ENCODE results near the gene SPHK1. TPM values are rescaled to one million over a fixed set of nuclear protein-coding genes. Genes with fewer than 3 reads are reported as not detected.

The SPHK1 gene
- total RNA-seq, 1 donor from 2014 or later = 13.9 TPM

DNA sequence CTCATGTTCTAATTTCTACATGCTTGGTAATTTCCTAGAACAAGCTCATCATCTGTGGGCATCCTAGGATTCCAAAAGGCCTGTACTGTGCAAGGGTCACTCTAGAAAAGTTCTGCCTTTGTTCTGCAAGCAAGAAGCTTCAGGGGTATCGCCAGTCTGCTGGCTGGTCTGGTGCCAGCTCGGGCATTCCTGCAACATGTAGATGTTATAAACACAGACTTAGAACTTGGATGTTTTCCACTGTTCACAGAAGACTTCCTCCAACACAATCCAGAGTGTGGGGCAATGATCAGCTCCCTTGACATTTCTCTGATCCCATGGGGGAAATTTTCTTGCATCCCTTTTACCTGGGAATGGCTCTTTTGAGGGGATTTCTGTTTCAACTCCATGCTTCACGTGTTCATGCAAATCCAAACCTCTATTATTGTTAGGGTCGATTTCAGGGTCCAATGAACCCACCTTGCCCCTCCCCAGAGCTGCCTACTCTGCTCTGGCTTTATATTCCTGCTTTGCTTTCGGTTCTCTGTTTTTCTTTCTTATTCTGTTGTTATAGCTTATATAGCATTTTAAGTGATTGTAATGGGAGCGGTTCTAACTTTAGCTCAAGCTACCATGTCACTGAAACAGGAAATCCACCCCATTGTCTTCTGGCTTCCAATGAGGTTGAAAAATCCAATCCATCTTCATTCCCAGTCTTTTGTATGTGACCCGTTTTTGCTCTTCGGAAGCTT is 43.3 kb downstream of the SPHK1 start:
- TF ChIP-seq, protein P1, sequence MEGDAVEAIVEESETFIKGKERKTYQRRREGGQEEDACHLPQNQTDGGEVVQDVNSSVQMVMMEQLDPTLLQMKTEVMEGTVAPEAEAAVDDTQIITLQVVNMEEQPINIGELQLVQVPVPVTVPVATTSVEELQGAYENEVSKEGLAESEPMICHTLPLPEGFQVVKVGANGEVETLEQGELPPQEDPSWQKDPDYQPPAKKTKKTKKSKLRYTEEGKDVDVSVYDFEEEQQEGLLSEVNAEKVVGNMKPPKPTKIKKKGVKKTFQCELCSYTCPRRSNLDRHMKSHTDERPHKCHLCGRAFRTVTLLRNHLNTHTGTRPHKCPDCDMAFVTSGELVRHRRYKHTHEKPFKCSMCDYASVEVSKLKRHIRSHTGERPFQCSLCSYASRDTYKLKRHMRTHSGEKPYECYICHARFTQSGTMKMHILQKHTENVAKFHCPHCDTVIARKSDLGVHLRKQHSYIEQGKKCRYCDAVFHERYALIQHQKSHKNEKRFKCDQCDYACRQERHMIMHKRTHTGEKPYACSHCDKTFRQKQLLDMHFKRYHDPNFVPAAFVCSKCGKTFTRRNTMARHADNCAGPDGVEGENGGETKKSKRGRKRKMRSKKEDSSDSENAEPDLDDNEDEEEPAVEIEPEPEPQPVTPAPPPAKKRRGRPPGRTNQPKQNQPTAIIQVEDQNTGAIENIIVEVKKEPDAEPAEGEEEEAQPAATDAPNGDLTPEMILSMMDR (IDR thresholded peaks at IDR 0.05; ENCODE audit: unreplicated experiment) = no peak
- no peaks in the 10 kb centered on the region for H3K9me3 Mint-ChIP-seq (ENCODE audit: low read depth)
- H3K36me3 Mint-ChIP-seq (ENCODE audit: insufficient read depth) = no peaks in the 10 kb centered on the region
- DNase-seq (ENCODE audit: low spot score, unreplicated experiment) = no peak
- H3K27me3 Mint-ChIP-seq = no peaks in the 10 kb centered on the region
- no peak overlapping the region for H3K4me3 Mint-ChIP-seq (ENCODE audit: low read depth)
- peaks cover 10% of the 10 kb centered on the region for H3K4me1 Mint-ChIP-seq (ENCODE audit: low read depth)
- H3K27ac Mint-ChIP-seq = no peak overlapping the region

DNA sequence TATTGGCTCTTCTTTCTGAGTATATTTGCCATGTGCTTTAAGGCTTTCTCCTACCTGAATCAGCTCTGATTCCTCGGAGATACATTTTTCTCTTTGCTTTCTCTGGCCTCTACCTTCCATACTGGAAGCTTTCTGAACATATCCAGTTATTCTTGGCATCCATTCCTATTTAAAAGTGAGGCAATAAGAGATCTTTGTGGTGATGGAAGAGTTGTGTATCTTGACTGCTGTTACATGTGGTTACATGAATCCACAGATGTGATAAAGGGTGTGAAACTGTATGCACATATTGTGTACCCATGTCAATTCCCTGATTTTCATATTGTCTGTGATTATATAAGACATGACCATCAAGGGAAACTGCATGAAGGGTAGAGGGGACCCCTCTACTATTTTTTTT is 44.1 kb downstream of the SPHK1 start:
- Mint-ChIP-seq H3K9me3 (ENCODE audit: low read depth) (no peaks in the 10 kb centered on the region), H3K27me3 (no peaks in the 10 kb centered on the region), H3K36me3 (ENCODE audit: insufficient read depth) (no peaks in the 10 kb centered on the region), H3K27ac (no peak overlapping the region), H3K4me3 (ENCODE audit: low read depth) (no peak overlapping the region), H3K4me1 (ENCODE audit: low read depth) (peaks cover 10% of the 10 kb centered on the region)
- DNase-seq (ENCODE audit: low spot score, unreplicated experiment) = no peak
- TF ChIP-seq, protein P1 (IDR thresholded peaks at IDR 0.05; ENCODE audit: unreplicated experiment) = no peak

DNA sequence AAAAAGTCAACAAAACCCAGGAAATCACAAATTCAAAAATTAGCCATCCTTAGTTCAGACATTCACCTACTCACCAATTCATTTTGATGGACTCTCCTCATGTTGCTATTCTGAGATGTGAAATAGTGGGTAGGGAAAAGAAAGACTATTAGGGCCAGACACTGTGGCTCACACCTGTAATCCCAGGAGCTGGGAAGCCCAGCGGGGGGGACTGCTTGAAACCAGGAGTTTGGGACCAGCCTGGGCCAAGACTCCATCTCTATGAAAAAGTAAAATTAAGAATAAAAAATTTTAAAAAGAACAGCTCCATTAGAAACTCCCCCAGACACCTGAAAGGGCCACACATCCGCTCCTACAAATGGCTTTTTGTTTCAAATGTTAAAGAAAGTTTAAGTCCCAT is 47.1 kb downstream of the SPHK1 start:
- no peak overlapping the region for H3K4me3 Mint-ChIP-seq (ENCODE audit: low read depth)

DNA sequence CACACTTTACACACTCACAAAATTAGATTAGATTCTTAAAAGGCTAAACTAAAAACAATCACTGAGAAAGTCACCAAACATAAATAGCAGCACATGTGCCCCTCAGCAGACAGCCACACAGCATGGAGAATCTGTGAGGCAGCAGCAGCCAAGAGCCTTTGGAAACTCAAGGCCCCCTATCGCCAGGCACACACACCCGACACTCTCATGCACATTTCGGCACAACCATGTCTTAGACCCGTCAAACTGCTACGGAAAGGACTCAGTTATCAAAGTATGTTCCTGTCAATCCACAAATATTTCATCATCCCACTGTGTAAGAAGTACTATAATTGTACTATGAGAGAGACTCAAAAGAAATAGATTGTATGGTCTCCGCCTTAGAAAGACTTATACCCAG is 47.6 kb downstream of the SPHK1 start:
- no peak for DNase-seq (ENCODE audit: low spot score, unreplicated experiment)
- TF ChIP-seq, protein P1 (IDR thresholded peaks at IDR 0.05; ENCODE audit: unreplicated experiment) = no peak
- Mint-ChIP-seq H3K36me3 (ENCODE audit: insufficient read depth) (peaks cover 4% of the 10 kb centered on the region), H3K27ac (no peak overlapping the region), H3K9me3 (ENCODE audit: low read depth) (no peaks in the 10 kb centered on the region), H3K27me3 (no peaks in the 10 kb centered on the region), H3K4me3 (ENCODE audit: low read depth) (no peak overlapping the region), H3K4me1 (ENCODE audit: low read depth) (peaks cover 12% of the 10 kb centered on the region)

More for the DNA sequence above, 47.1 kb downstream of the SPHK1 start:
- DNase-seq (ENCODE audit: low spot score, unreplicated experiment) = no peak
- no peaks in the 10 kb centered on the region for H3K27me3 Mint-ChIP-seq
- H3K27ac Mint-ChIP-seq = no peak overlapping the region
- peaks cover 12% of the 10 kb centered on the region for H3K4me1 Mint-ChIP-seq (ENCODE audit: low read depth)
- no peaks in the 10 kb centered on the region for H3K9me3 Mint-ChIP-seq (ENCODE audit: low read depth)
- peaks cover 4% of the 10 kb centered on the region for H3K36me3 Mint-ChIP-seq (ENCODE audit: insufficient read depth)
- TF ChIP-seq, protein P1 (IDR thresholded peaks at IDR 0.05; ENCODE audit: unreplicated experiment) = no peak

DNA sequence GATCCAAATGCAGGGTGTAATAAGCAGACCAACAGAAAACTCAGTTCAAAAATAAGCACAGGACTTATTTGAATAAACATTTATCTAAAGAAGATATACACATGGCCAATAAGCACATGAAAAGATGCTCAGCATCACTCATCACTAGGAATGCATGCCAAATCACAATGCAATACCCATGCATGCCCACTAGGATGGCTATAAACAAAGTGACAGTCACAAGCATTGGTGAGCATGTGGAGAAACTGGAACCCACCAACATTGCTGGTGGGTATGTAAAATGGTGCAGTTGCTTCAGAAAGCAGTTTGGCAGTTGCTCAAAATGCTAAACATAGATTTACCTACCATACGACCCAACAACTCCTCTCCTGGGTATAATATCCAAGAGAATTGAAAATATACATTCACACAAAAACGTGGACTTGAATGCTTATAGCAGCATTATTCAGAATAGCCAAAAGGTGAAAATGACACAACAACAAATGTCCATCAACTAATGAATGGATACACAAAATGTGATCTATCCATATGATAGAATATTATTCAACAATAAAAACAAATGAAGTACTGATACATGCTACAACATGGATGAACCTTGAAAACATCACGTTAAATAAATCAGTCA is 48.4 kb downstream of the SPHK1 start:
- Mint-ChIP-seq H3K4me3 (ENCODE audit: low read depth) (no peak overlapping the region), H3K9me3 (ENCODE audit: low read depth) (no peaks in the 10 kb centered on the region), H3K36me3 (ENCODE audit: insufficient read depth) (peaks cover 4% of the 10 kb centered on the region), H3K27ac (no peak overlapping the region), H3K4me1 (ENCODE audit: low read depth) (peaks cover 12% of the 10 kb centered on the region), H3K27me3 (no peaks in the 10 kb centered on the region)
- TF ChIP-seq, protein P1 (IDR thresholded peaks at IDR 0.05; ENCODE audit: unreplicated experiment) = peak; percentile 45
- DNase-seq (ENCODE audit: low spot score, unreplicated experiment) = no peak

Data from progenitor cell of endocrine pancreas (in vitro differentiated cells).